Erythroblast (primary cell): ENCODE measurements around the gene ANO1.

Source experiments
- GATA1 ChIP-seq: IDR thresholded peaks from 2 replicates; pipeline ENCODE4 v1.6.1; 2011; ENCODE audit warnings: low read depth, mild to moderate bottlenecking, control low read depth, low read length, moderate library complexity
- POLR2A ChIP-seq: IDR thresholded peaks from 2 replicates; pipeline ENCODE4 v1.6.1; 2011; ENCODE audit warnings: mild to moderate bottlenecking, low read length

DNA sequence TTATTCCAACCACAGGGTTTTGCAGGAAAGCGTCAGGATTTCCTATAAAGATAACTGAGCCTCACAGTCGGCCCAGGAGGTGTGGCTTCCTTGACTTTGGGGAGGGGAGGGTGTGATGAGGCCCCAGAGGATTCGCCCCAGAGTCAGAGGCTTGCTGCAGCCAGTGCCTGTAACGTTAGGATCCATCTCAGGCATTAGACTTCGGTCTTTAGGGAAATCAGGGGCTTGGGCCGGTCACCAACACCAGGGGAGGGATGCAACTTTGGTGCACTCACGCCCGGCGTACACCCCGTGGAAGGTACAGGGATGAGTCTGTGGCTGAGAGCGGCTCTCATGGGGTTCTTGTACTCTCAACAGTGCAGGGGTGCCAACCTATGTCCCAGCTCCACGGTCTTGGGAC, 5.7 kb upstream of the ANO1 start:
- TF ChIP-seq POLR2A, result no peak
- no peak for TF ChIP-seq GATA1
